DMS 273 (cell line): Measurements from ENCODE around the gene ZFP28.
A peak's percentile ranks its signal among the peaks of the same experiment; 100 is the strongest.

Experiments used
- DNase-seq: peaks from one replicate; lab custom pipeline; 2025; ENCODE audit not compliant: unreplicated experiment; lab: John Stamatoyannopoulos, UW

The ZFP28 gene

GRCh38 chr19:56538761-56539263, at the start of gene ZFP28:
Gene ZFP28, plus strand, starts transcription at chr19:56538948. Its CDS starts 71 bp downstream, at chr19:56539019.
- peak; percentile 92 for DNase-seq

GRCh38 chr19:56491399-56491798, 47.3 kb upstream of the ZFP28 start:
- DNase-seq, result no peak

- no peak for DNase-seq
Observed at GRCh38 chr19:56504581-56504980, 34.2 kb upstream of the ZFP28 start.

- peak; percentile 98 for DNase-seq
Observed at GRCh38 chr19:56507446-56508289, 31.1 kb upstream of the ZFP28 start, which contains the start of gene ZNF471. Gene ZNF471, plus strand, starts transcription at chr19:56507855. Its CDS starts 3,717 bp downstream, at chr19:56511572.

- peak; percentile 33 for DNase-seq
Observed at GRCh38 chr19:56508290-56508778, 30.4 kb upstream of the ZFP28 start.

GRCh38 chr19:56525214-56525860, 13.4 kb upstream of the ZFP28 start:
- no peak for DNase-seq

- no peak for DNase-seq
Observed at GRCh38 chr19:56537442-56537841, 1.3 kb upstream of the ZFP28 start.

DNA sequence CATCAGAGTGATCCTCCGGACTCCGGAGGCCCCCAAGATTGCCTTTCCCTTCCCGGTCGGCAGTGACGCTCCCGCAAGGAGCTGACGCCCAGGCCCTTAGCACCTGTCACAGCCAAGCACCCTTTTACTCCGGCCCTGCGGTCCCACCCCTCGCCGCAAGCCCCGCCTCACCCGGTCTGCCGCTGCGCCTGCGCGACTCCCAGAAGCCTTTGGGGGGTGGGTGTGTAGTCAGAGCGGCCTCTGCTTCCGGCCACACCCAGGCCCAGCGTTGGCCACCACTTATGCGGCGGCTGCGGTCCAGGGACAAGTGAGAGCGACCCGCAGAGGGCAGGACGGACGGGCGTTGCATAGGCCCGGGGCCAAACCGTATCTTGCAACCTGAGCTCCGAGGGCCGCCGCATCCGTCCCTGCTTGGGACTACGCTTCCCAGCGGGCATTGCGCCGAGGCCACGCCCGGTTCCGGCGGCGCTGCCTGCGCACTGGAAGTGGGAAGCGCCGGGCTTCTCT, 441 bp upstream of the ZFP28 start:
- peak; percentile 95 for DNase-seq

GRCh38 chr19:56543776-56544175, 5.0 kb downstream of the ZFP28 start:
- DNase-seq, result no peak

- peak; percentile 12 for DNase-seq
Observed at GRCh38 chr19:56547535-56547934, 8.8 kb downstream of the ZFP28 start.

DNA sequence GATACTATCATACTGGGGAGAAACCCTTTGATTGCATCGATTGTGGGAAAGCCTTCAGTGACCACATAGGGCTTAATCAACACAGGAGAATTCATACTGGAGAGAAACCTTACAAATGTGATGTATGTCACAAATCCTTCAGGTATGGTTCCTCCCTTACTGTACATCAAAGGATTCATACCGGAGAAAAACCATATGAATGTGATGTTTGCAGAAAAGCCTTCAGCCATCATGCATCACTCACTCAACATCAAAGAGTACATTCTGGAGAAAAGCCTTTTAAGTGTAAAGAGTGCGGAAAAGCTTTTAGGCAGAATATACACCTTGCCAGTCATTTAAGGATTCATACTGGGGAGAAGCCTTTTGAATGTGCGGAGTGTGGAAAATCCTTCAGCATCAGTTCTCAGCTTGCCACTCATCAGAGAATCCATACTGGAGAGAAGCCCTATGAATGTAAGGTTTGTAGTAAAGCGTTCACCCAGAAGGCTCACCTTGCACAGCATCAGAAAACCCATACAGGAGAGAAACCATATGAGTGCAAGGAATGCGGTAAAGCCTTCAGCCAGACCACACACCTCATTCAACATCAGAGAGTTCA, 15.6 kb downstream of the ZFP28 start:
- no peak for DNase-seq

GRCh38 chr19:56562766-56563165, 24.0 kb downstream of the ZFP28 start:
- no peak for DNase-seq

DNA sequence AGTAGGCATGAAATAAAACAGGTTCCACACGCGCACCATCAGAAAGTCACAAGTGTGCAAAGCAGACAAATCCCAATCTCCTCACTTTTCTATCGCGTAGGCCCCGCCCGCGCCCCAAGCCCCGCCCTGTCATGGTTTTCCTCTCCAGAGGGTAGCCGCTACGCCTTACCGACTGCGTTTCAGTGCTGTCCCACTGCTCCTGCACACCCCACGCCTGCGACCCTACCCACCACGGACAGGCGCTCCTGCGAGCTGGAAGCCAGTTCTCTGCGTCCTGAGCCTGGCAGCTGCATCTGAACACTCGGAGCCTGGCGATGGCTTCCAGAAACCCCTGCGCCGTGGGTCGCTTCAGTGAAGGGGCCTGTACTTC, 28.1 kb downstream of the ZFP28 start:
- peak; percentile 72 for DNase-seq

- peak; percentile 97 for DNase-seq
Observed at GRCh38 chr19:56567274-56568120, 28.7 kb downstream of the ZFP28 start, which contains the start of gene ZNF470. Gene ZNF470, plus strand, starts transcription at chr19:56567468. Its CDS starts 2,844 bp downstream, at chr19:56570312.

DNA sequence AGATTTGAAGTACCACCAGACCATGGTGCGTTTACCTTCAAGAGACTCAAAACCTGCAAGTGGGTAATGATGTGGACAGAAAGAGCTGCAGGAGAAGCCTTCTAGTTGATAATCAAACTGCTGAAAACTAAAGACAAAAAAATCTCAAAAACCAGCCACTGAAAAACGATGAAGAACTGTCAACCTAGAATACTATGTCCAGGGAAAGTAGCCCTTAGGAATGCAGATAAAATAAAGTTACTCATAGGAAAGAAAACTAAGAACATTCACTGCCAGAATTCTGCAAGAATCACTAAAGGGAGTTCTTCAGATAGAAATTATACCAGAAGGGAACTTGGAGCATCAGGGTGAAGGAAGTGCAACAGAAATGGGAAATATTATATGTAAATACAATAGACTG, 33.8 kb downstream of the ZFP28 start:
- no peak for DNase-seq

GRCh38 chr19:56573914-56574313, 35.2 kb downstream of the ZFP28 start:
- DNase-seq, result no peak

GRCh38 chr19:56577719-56578602, 39.2 kb downstream of the ZFP28 start:
- peak; percentile 5 for DNase-seq

GRCh38 chr19:56594446-56594782, 55.7 kb downstream of the ZFP28 start:
- no peak for DNase-seq

DNA sequence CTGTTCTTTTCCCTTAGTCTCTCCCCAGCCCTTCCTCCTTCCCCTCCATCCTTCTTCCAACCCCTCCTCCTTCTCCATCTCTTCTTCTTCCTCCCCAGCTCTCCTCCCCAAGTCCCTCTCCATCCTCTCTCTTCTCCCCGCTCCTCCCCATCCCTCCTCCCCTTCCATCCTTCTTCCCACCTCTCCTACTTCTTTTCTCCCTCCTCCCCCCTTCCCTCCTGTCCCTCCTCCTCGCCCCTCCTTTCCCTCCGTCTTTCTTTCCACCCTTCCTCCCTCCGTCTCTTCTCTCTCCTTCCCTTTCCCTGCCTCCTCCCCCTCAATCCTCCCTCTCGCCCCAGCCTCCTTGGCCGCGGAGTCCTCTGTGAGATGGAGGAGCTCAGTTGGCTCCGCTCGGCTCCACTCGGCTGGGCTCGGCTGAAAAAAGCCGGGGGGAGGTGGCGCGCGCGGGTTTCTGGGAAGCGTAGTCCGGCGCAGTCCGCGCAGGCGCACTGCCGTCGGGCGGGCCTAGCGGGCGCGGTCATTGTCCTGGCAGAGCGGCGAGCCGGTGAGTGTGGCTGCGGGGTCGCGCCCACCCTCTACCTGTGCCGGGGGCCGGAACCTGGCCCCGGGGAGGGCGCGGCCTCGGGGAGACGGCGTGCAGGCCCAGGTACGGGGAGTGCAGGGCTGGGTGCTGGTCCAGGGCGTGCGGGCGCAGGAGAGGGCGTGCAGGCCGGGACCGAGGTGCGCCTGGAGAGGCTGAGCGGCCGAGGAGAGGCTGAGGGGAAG, 56.2 kb downstream of the ZFP28 start, which contains the start of gene ZNF71:
Gene ZNF71, plus strand, starts transcription at position 520 of the 765 bp plus-strand sequence. CDS start 6,257 bp downstream, outside the sequence.
- DNase-seq, result peak; percentile 94
